Ascending aorta (tissue), 2 donors: Measurements from ENCODE around the gene PLA2G4E. TPM values are rescaled to one million over a fixed set of nuclear protein-coding genes. Genes with fewer than 3 reads are reported as not detected.

Source experiments
- DNase-seq, 2 donors: peaks; one replicate each; pipeline ENCODE4 v3.0.0-alpha.2; 2019; ENCODE audit warnings: low spot score in 2 of 2
- H3K27ac ChIP-seq, 2 donors: fragments of 200-600 bp; sonication (generic); one replicate each; pipeline ENCODE4 v1.5.1; 2016 to 2017; ENCODE audit warnings: mild to moderate bottlenecking in 1 of 2
- H3K27me3 ChIP-seq: fragments of 200-600 bp; sonication (generic); one replicate; pipeline ENCODE4 v1.5.1; 2017
- H3K36me3 ChIP-seq, 2 donors: fragments of 200-600 bp; sonication (generic); one replicate each; pipeline ENCODE4 v1.5.1; 2016
- H3K4me1 ChIP-seq, 2 donors: fragments of 200-600 bp; sonication (generic); one replicate each; pipeline ENCODE4 v1.5.1; 2016 to 2017; ENCODE audit warnings: mild to moderate bottlenecking in 1 of 2
- H3K4me3 ChIP-seq, 2 donors: fragments of 200-600 bp; sonication (generic); one replicate each; pipeline ENCODE4 v1.5.1; 2016 to 2017; ENCODE audit warnings: mild to moderate bottlenecking in 1 of 2
- H3K9me3 ChIP-seq, 2 donors: fragments of 200-600 bp; sonication (generic); one replicate each; pipeline ENCODE4 v1.5.1; 2016
- CTCF ChIP-seq, 3 experiments: fragments of 200-600 bp in 2 of 3; fragments of 450-650 bp in 1 of 3; sonication (generic) in 2 of 3; IDR thresholded peaks; one replicate each; pipeline ENCODE4 v1.5.1; 2016 to 2019; ENCODE audit warnings: antibody characterized with exemption in 3 of 3, mild to moderate bottlenecking in 1 of 3, moderate library complexity in 1 of 3
- intact Hi-C: fragments of 100-400 bp; cut with DNase I; formaldehyde crosslinking; loops from one replicate; pipeline ENCODE4 v1.15.1; 2023
- total RNA-seq: library from RNA; depleted of rRNA; stranded (reverse); fragments of >200 nt; gene quantifications from one replicate; pipeline ENCODE4 v1.1.0, GENCODE V29; 2016

Gene PLA2G4E
- total RNA-seq, 1 donor from 2014 or later, result not detected

- DNase-seq, result no peak
- no peak for TF ChIP-seq CTCF (IDR thresholded peaks at IDR 0.05)
- H3K27ac ChIP-seq, result peak overlapping the region in 1 of 2 donors; percentile 50
- peaks cover 9 to 20% of the 10 kb centered on the region in 2 donors for H3K36me3 ChIP-seq
- peak overlapping the region in 1 of 2 donors; percentile 49 for H3K4me3 ChIP-seq
- intact Hi-C loops, result no loop called here
- no peaks in the 10 kb centered on the region for H3K27me3 ChIP-seq
- peaks cover 13 to 47% of the 10 kb centered on the region in 2 donors for H3K4me1 ChIP-seq
- no peaks in the 10 kb centered on the region for H3K9me3 ChIP-seq
Measured at GRCh38 chr15:41955807-41956525, 64.9 kb downstream of the PLA2G4E start.

DNA sequence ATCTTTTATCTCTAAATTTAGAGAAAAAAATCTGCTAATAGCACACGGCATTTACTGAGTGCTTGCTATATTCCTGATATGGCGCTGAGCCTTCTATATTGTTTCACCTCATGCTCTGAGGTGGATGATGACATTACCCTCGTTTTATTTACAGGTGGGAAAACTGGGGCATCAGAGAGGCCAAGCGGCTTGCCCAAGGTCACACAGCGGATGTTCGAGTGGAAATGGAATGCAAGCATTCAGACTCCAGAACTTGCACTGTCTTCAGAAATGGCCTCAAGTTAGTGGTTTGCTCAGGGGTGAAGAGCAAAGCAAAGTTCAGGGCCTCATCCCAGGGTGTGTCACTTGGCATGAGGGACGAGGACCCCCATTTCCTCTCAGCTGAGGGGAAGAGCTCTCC lies 65.7 kb downstream of the PLA2G4E start:
- Histone ChIP-seq H3K9me3 (no peaks in the 10 kb centered on the region), H3K27me3 (no peaks in the 10 kb centered on the region), H3K27ac (peak overlapping the region in 1 of 2 donors; percentile 50), H3K4me3 (no peak overlapping the region), H3K36me3 (peaks cover 9 to 20% of the 10 kb centered on the region in 2 donors), H3K4me1 (peaks cover 21 to 49% of the 10 kb centered on the region in 2 donors)
- DNase-seq, result no peak
- intact Hi-C loops, result no loop called here
- no peak for TF ChIP-seq CTCF (IDR thresholded peaks at IDR 0.05)

GRCh38 chr15:41954036-41954435 lies 66.8 kb downstream of the PLA2G4E start:
- Histone ChIP-seq H3K27ac (no peak overlapping the region), H3K27me3 (no peaks in the 10 kb centered on the region), H3K9me3 (no peaks in the 10 kb centered on the region), H3K36me3 (peaks cover 9 to 20% of the 10 kb centered on the region in 2 donors), H3K4me3 (no peak overlapping the region), H3K4me1 (peaks cover 28 to 57% of the 10 kb centered on the region in 2 donors)
- no peak for DNase-seq
- no peak for TF ChIP-seq CTCF (IDR thresholded peaks at IDR 0.05)
- intact Hi-C loops, result no loop called here

- Histone ChIP-seq H3K27ac (peak overlapping the region in 1 of 2 donors; percentile 1), H3K9me3 (no peaks in the 10 kb centered on the region), H3K4me3 (no peak overlapping the region), H3K27me3 (no peaks in the 10 kb centered on the region), H3K4me1 (peaks cover 32 to 50% of the 10 kb centered on the region in 2 donors), H3K36me3 (peaks cover 9 to 20% of the 10 kb centered on the region in 2 donors)
- no peak for TF ChIP-seq CTCF (IDR thresholded peaks at IDR 0.05)
- peak in 1 of 2 donors; percentile 50 for DNase-seq
- intact Hi-C loops, result no loop called here
Measured at GRCh38 chr15:41952013-41952563, 68.8 kb downstream of the PLA2G4E start.

GRCh38 chr15:41951571-41951970 lies 69.3 kb downstream of the PLA2G4E start:
- Histone ChIP-seq H3K4me1 (peaks cover 32 to 47% of the 10 kb centered on the region in 2 donors), H3K36me3 (peaks cover 9 to 20% of the 10 kb centered on the region in 2 donors), H3K4me3 (no peak overlapping the region), H3K9me3 (no peaks in the 10 kb centered on the region), H3K27ac (peak overlapping the region; percentile 46 to 64), H3K27me3 (no peaks in the 10 kb centered on the region)
- no peak for TF ChIP-seq CTCF (IDR thresholded peaks at IDR 0.05)
- peak in 1 of 2 donors; percentile 50 for DNase-seq
- intact Hi-C loops, result no loop called here
